Colon (tissue), 2 donors: Measurements from ENCODE around the gene TSPEAR.

ENCODE experiments used
- FAIRE-seq: peaks from 2 replicates; lab custom pipeline; 2012; peaks lifted over from hg19 to GRCh38; lab: Jason Lieb, UNC
- donor health status: control.
- donor health status: control.

The TSPEAR gene

DNA sequence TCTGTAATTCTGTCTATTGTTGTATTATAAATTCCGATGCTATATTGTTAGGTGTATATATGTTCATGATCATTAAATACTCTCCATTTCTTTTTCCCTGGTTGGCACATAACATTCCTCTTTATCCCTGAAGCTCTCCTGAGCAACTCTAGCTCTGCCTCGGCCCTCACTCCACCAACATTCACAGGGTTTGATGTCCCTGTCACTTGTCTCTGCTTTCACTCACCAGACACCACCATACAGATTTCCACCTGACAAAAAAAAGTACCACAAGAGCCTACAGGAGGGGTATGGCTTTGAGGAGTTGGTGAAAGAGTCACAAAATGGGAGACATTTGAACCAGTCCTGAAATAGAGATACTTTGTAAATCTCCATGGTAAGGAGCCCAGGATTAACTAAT is 8.8 kb upstream of the TSPEAR start:
- no peak for FAIRE-seq

DNA sequence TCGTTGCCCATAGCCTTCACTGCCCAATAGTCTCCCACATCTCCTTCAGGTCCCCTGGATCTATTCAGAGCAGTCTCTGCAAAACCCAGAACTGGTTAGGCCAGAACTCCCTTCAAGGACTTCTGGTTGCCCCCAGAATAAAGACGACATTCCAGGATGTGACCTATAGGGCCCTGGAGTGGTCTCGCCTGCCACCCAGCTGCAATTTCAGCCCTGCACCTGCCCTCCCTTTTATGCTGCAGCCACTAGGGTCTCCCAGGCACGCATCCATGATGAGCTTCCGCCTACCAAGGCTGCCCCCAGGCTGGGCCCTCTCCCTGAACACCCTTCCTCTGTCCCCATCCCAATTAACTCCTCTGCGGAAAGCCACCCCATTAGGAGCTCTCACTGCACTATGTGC is 7.2 kb upstream of the TSPEAR start:
- no peak for FAIRE-seq

DNA sequence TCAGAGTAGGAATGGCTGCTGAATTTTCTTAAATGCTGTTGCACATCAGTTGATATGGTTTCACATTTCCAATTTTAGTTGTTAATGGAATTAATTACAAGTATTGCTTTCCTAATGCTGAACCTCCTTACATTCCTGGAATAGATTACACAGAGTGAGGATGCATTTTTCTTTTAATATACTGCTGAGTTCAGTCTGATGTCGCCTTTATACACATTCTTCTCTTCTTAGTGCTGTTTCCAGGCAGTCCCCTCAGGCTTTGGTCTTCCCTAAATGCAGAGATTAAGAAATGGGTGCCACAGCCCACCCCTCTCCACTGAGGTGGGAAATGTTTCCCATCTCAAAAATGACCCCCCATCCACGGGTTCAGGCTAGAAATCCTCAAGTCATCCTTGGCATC is 6.7 kb upstream of the TSPEAR start:
- no peak for FAIRE-seq

DNA sequence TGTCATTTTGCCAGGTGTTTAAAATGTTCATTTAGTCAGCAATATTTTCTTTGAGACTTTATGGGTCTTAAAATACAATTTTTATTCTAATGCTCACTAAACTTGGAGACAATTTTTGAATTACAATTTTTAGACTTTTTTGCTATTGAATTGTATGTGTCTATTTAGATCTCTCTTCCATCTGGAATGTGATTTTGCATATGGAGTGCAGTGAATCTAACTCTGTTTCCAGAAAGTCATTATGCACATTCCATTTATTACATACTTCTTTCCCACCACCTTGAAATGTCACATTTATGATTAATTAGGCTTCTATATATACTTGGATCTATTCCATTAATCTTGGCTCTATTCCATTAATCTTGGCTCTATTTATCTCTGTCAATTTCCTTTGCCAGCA is 5.6 kb upstream of the TSPEAR start:
- no peak for FAIRE-seq

DNA sequence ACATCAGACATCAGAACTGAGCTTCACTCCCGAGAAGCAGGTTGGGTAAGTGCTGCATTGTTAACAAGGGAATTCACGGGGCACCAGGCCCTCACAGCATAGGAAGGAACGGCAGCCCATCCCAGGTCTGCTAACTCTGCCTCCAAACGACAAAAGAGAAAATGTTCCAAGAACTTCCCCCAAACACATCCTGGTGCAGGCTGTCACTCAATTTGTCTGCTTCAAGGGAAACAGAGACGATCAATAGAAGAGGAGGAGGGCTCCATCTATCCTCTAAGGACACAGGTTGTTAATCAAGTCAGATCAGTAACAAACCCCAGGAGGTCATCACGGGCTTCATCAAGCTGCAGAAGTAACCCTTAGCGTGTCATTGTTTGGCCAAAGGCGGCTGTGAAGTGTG is 3.5 kb upstream of the TSPEAR start:
- no peak for FAIRE-seq

DNA sequence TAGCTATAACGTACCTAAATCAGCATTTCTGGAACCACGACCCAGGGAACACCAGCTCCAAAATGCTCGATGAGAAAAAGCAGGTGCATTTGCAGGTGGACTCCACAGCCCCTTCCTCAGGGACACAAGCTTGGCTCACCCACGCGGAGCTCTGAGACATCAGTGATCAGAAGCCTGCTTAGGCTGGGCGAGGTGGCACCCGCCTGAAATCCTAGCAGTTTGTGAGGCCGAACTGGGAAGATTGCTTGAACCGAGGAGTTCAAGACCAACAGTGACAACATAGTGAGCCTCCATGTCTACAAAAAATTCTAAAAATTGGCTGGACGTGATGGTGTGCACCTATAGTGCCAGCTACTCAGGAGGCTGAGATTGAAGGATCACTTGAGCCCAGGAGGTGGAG is 2.5 kb upstream of the TSPEAR start:
- no peak for FAIRE-seq

DNA sequence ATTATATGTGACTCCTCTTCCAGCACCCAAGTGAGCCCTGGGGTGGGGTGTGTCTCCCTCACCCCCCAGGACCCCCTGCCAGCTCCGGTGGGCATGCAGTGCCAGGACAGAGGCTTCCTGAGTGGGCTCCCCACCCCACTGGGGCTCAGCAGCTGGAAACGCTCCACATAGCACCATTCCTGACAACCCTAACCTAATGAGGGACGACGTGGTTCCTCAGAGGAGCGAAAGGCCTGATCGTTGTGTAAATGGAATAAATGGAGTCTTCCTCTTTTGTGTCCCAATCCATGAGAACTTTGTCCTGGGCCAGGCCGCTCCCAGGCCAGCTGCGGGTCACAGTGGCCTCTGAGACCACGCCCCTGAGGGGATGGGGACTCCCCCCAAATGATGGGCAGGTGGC is 1.8 kb upstream of the TSPEAR start:
- no peak for FAIRE-seq

DNA sequence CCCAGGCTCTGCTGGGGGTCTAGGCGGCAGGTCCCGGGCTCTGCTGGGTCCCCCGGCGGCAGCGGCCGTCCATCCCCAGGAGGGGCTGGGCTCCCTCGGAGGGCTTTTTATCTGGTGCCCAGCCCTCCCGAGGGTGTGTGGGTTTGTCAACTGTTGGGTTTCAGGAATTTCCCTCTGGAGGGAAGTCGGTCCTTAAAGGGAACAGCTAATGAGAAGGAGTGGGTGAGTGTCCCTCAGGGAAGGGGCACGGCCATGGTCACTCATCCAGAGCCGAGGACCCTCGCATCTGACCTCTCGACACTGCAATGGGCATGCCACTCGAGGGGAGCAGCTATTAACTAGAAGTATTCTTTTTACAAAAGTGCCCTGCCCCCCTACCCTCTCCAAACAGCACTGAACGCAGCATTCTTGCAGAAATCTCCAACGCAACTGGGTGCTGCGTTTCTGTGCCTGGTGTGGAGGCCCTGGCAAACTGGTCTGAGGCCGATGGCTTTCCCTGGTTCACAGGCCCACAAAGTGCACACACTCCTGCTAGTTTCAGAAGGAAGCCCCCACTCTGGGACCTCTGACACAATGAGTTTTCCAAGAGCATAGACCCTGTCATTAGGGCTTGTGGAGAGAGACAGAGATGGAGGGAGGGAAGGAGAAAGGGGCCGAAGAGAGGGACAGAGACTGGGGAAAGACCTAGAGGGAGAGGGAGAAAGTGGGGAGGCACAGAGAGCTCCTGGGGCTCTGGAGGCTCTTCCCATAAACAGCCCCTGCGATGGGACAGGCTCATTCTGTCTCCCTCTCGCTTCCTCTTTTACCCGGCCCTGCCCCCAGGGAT is 1.0 kb upstream of the TSPEAR start:
- FAIRE-seq: no peak

DNA sequence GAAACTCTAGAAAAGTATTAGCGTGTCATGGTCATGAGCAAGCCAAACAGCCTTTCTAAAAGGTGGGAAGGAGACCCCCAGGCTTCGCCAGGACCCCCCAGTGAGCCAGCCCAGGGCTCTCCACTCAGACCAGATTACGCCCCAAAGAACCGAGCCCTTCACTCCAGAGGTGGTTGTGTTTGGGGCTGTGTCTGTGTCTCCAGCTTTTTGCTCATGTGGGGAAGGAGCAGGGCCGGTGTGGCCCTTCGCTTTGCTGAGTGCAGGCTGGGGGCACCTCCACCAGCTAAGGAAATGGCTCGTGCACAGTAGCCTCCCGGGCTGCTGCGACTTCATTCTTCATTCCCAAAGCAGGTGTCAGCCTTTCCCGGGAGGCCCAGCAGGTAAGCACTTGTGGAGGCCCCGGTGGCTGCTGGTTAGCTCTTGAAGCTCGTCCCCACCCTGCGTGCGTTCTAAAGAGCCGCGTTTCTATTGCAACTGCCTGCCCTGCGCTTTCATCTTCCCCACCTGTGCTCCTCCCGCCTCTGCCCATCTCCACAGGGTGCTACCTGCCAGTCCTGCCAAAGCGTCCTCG is 531 bp downstream of the TSPEAR start:
- no peak for FAIRE-seq

DNA sequence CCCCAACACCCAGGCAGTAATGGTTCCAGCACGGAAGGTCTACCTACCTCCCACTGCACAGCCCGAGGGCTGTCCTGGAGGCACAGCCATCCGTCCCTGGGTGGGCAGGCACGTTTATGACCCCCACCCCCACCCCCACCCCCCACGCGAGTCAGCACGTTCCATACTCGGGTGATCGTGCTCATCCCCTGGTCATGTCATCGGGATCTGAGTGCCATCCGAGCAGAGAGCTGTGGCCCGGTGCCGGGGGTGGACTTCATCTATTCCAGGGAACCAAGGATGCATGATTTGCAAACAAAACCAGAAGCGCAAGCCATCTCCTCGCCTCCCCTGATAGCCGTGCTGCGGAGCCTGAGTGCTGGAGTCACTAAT is 1.1 kb downstream of the TSPEAR start:
- FAIRE-seq: no peak

DNA sequence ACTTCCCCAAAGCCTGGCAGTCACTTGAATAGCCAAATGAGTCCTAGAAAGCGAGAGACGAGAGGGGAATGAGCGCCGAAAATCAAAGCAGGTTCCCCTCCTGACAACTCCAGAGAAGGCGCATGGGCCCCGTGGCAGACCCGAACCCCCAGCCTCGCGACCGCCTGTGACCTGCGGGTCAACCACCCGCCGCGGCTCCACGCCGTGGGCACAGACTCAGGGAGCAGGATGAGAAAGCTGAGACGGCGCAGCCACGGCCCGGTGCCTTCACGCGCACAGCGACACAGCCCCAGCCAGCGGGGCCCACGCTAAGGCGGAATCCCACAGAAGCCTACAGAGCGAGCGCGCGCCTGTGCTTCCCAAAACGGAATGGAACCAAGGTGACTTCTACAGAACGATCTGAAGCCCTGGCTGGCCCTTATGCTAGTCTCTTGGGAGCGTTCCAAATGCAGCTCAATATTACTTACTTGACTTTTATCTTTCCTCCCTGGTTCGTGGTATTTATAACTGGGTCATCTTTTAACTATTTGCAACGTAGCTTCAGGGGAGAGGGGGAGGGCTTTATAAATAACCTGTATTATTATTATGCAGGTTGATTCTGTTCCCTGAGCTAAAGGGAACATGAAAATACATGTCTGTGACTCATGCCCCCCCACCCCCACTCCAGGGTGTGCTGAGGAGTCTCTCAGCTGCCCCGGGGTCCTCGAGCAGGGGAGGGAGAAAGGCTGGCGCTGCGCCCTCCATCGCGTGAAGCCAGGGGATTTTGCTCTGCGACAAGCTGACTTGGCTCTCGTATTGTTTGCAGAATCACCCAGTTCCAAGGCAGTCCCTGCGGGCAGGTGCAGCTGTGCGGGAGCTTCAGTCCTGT is 1.7 kb downstream of the TSPEAR start:
- no peak for FAIRE-seq

DNA sequence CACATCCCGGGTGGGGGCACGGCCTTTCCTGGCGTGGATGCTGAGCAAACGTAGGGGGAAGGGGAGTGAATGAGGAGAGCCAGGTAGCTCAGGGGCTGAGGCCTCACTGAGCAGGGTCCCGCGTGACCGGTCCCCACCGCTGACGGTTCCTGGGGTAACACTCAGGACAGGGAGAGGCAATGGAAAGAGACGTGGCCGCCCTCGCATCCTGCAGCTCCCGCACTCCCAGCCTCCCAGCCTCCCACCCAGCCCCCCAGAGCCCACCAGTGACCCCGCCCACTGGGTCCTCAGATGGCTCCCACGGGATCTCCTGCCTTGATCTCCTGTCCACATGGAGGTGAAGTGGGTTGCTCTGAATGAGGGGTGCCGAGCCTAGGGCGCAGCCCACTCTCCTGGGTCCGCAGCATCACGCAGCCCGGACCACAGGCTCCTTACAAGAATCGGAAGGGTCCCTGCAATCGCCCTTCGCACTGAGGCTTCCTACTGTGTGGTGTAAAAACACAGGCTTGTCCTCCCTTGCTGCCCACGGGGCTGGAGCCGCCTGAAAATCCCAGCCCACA is 2.4 kb downstream of the TSPEAR start:
- no peak for FAIRE-seq

DNA sequence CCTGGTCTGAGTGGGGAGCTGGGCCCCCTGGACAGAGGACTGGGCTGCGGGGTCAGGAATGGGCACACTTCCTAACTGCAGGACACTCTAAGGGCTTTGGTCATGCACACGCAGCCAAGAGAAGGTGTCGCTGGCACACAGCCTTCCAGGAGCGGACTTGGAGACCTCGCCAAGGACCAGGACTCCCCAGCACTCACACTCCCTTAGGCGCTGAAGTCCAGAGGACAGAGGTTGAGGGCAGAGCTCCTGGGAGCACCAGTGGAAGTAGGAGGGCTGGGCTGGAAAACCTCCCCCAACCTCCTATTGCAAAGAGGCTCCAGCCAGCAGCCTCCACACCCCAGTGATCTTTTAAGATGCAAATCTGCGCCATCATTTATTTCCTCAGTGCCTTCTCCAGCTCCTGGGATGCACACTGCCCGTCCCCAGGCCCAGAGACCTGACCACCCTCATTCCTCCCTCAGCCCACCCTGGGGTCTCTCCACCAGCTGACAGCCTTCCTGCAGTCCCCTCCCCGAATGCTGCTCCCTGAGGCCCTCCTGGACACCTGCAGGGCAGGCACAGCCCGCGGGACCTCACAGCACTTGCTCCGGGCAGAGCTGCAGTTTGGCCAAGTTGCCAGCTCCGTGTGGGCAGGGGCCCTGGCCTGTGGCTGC is 3.0 kb downstream of the TSPEAR start:
- no peak for FAIRE-seq

DNA sequence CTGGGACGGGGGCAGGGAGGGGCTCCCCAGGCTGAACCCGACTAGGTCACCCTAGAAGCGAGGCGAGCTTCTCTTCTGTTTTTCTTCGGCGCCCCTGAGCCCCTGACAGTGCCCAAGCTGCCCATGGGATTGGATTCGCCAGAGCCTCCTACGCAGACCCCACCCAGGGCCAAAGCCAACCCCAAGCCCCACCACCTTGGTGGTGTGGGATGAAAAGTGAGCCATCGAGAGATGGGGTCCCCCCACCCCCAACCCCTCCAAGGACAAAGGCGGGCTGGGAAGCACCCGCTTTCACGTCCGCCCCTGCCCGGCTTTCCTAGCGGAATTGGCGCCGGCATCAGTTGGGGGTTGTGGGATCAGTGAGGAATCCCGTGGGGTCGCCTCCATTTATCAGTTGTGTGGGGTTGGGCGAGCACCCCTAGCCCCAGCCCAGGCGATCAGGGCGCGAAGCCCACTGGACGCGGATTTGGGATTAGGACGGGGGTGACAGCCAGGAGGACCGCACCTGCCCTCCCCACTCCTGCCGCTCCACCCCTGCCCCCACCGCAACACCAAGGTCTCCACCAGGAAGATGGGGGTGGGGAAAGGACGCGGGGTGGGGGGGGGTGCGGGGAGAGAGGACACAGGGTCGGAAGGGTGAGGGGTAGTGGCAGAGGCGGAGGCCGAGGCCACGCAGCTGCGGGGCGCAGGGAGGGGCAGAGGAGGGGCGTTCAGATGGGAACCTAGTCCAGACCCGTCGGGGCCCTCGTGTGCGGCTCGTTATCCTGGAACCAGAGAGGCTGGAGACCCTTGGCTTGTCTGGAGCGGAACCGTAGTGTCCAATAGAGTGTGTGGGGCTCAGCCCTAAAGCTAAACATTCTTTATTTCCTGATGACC is 4.4 kb downstream of the TSPEAR start:
- no peak for FAIRE-seq

DNA sequence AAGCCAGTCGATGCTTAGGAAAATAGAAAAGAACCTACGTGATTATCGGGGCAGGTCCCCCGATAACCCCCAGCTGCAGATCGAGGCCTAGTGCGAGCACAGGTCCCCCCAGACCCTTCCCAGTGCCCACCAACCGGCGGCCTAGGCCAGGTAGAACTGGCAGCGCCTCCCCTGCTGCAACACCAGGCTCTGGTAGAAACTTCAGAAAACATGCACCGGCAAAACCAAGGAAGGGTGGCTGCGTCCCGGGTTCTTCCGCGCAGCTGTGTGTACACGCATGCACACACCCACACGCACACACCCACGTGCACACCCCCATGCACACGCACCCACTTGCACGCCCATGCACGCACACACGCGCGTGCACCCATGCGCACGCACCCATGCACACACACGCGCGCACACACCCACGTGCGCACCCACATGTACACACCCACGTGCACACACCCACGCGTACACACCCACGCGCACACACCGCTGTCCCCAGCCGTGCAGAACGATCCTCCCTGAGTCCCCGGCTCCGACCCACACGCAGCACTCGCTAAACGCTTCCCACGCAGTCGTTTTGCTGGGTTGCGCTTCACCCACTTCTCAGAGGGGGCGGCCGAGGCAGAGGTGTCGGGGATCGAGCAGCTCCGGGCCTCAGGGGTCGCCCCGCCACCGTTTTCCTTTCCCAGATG is 5.2 kb downstream of the TSPEAR start:
- FAIRE-seq: no peak

DNA sequence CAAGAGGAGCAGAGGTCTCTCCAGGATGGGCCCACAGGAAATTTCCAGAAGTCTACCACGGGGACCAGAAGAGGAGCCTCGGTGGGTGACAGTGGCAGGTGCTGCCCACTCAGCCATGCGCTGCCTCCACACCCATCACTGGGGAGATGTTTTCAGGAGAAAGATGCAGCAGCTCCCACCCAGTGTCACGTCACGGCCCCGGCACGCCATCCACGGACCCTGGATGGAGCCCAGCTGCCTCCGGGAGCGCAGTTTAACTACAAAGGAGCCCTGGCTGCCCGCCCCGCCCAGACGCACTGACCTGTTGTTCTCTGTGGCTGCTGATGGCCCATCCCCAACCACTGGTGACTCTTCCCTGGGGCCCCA is 6.8 kb downstream of the TSPEAR start:
- no peak for FAIRE-seq

DNA sequence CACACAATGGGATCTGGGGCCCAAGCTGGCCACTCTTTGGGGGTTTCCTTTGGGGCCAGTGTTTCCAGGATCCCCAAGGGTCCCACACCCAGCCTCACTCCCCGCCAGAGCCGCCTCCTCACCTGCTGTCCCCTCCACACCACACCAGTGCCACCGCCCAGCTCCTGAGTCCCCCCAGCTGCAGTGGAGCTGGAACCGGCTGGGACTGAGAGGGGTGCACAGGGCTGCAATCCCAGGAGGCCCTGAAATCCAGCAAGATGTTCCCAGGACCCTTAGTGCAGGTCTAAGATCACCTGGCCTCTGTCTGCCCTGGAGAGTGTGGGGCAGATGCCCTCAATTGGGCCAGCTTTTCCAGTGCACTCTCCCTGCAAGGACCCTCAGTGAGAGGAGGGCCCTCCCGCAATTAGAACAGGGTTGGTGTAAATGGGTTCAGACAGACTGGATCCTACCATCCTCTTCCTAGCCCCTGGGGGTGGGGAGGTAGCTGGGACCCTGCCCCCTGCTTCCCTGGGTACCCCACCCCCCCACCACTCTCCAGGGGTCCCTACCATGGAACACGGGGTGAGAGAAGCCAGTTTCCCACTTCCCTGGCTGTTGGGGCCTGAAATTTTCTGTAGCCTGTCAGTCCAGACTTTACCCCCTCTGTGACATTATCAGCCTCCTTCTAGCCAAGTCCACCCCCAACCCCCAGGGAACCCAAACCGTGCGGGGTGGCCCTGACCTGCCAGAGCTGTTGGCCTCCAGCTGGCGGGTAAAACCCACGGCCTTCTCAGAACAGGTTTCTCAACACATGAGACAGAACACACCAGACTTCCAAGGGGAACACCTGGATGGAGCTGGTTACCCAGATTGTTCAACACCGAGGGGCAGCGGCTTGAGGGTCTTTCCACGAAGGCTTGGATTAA is 7.4 kb downstream of the TSPEAR start:
- no peak for FAIRE-seq

DNA sequence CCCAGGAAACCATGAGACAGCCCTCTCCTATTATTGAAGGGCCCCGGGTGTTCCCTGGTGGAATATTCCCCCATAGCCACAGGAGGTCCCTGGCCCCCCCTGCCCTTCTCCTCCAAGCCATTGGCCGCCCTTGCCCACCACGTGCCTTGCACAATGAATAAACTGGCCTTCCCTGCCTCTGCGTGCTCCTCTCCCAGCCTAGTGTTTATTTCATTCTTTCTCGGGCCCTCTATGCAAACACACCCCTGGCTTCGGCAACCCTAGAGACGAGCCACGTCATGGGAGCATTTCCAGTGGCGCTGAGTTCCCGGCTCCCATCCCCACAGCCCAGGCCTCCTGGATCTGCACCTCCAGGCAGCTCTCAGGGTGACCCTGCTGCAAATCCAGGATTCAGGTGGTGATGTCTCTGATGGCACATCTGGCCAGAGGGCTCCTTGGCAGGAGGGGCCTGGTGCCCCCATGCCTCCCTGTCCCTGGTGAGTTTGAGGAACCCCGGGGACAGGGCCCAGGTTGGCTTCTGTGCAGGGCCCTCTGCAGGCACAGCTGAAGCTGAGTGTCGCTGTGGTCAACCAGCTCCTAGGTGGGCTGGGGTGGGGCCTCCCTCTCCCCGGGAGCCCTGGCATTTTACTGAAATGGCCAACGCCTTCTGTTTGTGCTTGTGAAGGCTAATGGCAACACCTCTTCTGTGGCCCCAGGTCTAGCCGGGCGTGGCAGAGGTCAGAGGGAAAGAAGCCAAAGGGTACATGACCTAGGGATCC is 8.2 kb downstream of the TSPEAR start:
- FAIRE-seq: no peak
